A549 (cell line): Measurements from ENCODE around the gene HSPA4. TPM values are rescaled to one million over a fixed set of nuclear protein-coding genes. Genes with fewer than 3 reads are reported as not detected.

Experiments
- ATAC-seq, 2 experiments: fragments of 200-7000 bp in 1 of 2; fragments of >200 bp in 1 of 2; cut with Nextera tagmentation in 1 of 2; cut with Tn5 transposase in 1 of 2; 3 replicates each; pipeline versions ENCODE4 v1.8.0 to v1.9.1; 2018 to 2020; ENCODE audit warnings: mild to moderate bottlenecking in 1 of 2, moderate library complexity in 1 of 2
- CTCF ChIA-PET: fragments of 300-600 bp; sonication (Branson Sonifier 250); formaldehyde crosslinking; extraction: SDS; loops from one replicate; lab custom pipeline; 2021; ENCODE audit warnings: antibody characterized with exemption, inconsistent platforms; lab: Yijun Ruan, JAX
- POLR2A ChIA-PET: fragments of 350-600 bp; formaldehyde crosslinking; extraction: SDS; loops from one replicate; lab custom pipeline; 2021; ENCODE audit warnings: antibody characterized with exemption, inconsistent platforms; lab: Yijun Ruan, JAX
- DNase-seq, 2 experiments: peaks; one replicate each; pipeline versions ENCODE4 v3.0.0 to v3.0.0-alpha.2; 2011 to 2016; ENCODE audit warnings: low read depth in 1 of 2, low spot score in 1 of 2
- FAIRE-seq: peaks from 2 replicates; lab custom pipeline; 2011; peaks lifted over from hg19 to GRCh38; lab: Jason Lieb, UNC
- H3K27ac ChIP-seq, 2 experiments: fragments of >200 bp; sonication (Bioruptor Twin); formaldehyde crosslinking; 3 replicates each; pipeline ENCODE4 v1.5.1; 2016 to 2017
- H3K4me1 ChIP-seq: fragments of >200 bp; sonication (Bioruptor Twin); formaldehyde crosslinking; 3 replicates; pipeline ENCODE4 v1.6.1; 2016
- H3K4me2 ChIP-seq: fragments of >200 bp; sonication (Bioruptor Twin); formaldehyde crosslinking; 3 replicates; pipeline ENCODE4 v1.6.1; 2016
- H3K4me3 ChIP-seq: fragments of >200 bp; sonication (Bioruptor Twin); formaldehyde crosslinking; 3 replicates; pipeline ENCODE4 v1.5.1; 2016
- H3K9me3 ChIP-seq: fragments of >200 bp; sonication (Bioruptor Twin); formaldehyde crosslinking; 3 replicates; pipeline ENCODE4 v1.6.1; 2016
- BCL3 ChIP-seq: fragments of >200 bp; sonication (Bioruptor Twin); formaldehyde crosslinking; IDR thresholded peaks from 3 replicates; pipeline ENCODE4 v1.6.1; 2016
- CEBPB ChIP-seq, 2 experiments: fragments of >200 bp in 1 of 2; sonication (Bioruptor Twin) in 1 of 2; formaldehyde crosslinking in 1 of 2; IDR thresholded peaks; 2 replicates each; pipeline ENCODE4 v1.6.1; 2012 to 2016
- CHD4 ChIP-seq: fragments of 200-600 bp; sonication (generic); IDR thresholded peaks from 2 replicates; pipeline ENCODE4 v1.6.1; 2016; ENCODE audit warnings: antibody characterized with exemption, mild to moderate bottlenecking, borderline replicate concordance
- EHMT2 ChIP-seq: fragments of 200-600 bp; sonication (generic); IDR thresholded peaks from 2 replicates; pipeline ENCODE4 v1.6.1; 2016; ENCODE audit warnings: antibody characterized with exemption, low read depth, mild to moderate bottlenecking, moderate library complexity
- EP300 ChIP-seq, 2 experiments: fragments of >200 bp; sonication (Bioruptor Twin); formaldehyde crosslinking; IDR thresholded peaks; 2 replicates in 1 of 2; 3 replicates in 1 of 2; pipeline ENCODE4 v1.6.1; 2016 to 2017
- FOSL2 ChIP-seq, 2 experiments: fragments of 450-650 bp in 1 of 2; fragments of >200 bp in 1 of 2; sonication (Bioruptor Twin) in 1 of 2; formaldehyde crosslinking; IDR thresholded peaks; 2 replicates each; pipeline versions ENCODE4 v1.5.0 to v1.6.1; 2016 to 2020; ENCODE audit warnings: mild to moderate bottlenecking in 1 of 2, moderate library complexity in 1 of 2
- FOXS1 ChIP-seq: fragments of 250-450 bp; sonication (Bioruptor Pico); IDR thresholded peaks from 2 replicates; pipeline ENCODE4 v1.5.0; 2020; ENCODE audit warnings: mild to moderate bottlenecking, moderate library complexity
- HDAC2 ChIP-seq: fragments of 200-600 bp; sonication (generic); IDR thresholded peaks from 2 replicates; pipeline ENCODE4 v1.6.1; 2016
- HOXB13 ChIP-seq: fragments of 250-450 bp; sonication (Bioruptor Pico); IDR thresholded peaks from 2 replicates; pipeline ENCODE4 v1.5.0; 2020; ENCODE audit warnings: low read depth, mild to moderate bottlenecking, moderate library complexity
- HOXB5 ChIP-seq: fragments of 250-450 bp; sonication (Bioruptor Pico); IDR thresholded peaks from 2 replicates; pipeline ENCODE4 v1.5.0; 2020; ENCODE audit warnings: mild to moderate bottlenecking, moderate library complexity
- KDM1A ChIP-seq: fragments of 200-600 bp; sonication (generic); IDR thresholded peaks from 2 replicates; pipeline ENCODE4 v1.6.1; 2016; ENCODE audit warnings: low read depth, mild to moderate bottlenecking
- KDM5A ChIP-seq: fragments of 200-600 bp; sonication (generic); IDR thresholded peaks from 2 replicates; pipeline ENCODE4 v1.6.1; 2016; ENCODE audit warnings: antibody characterized with exemption, mild to moderate bottlenecking
- MAFK ChIP-seq: fragments of 450-650 bp; IDR thresholded peaks from 2 replicates; pipeline ENCODE4 v1.6.1; 2014; ENCODE audit not compliant: partially characterized antibody
- MAX ChIP-seq: IDR thresholded peaks from 2 replicates; pipeline ENCODE4 v1.6.1; 2012
- MAZ ChIP-seq: fragments of 150-350 bp; IDR thresholded peaks from 2 replicates; pipeline ENCODE4 v1.6.1; 2014; ENCODE audit warnings: antibody characterized with exemption, low read depth, low read length, borderline replicate concordance
- MYC ChIP-seq: IDR thresholded peaks from 2 replicates; pipeline ENCODE4 v1.6.1; 2012; ENCODE audit warnings: mild to moderate bottlenecking, inconsistent platforms, low read length, improper control_type of control experiment, borderline replicate concordance
- PHF8 ChIP-seq: fragments of 200-600 bp; sonication (generic); IDR thresholded peaks from 2 replicates; pipeline ENCODE4 v1.6.1; 2016; ENCODE audit warnings: low read depth, mild to moderate bottlenecking, antibody characterized with exemption, moderate library complexity, borderline replicate concordance
- RARB ChIP-seq: fragments of 250-450 bp; sonication (Bioruptor Pico); IDR thresholded peaks from 2 replicates; pipeline ENCODE4 v1.8.0; 2021; ENCODE audit warnings: mild to moderate bottlenecking, moderate library complexity
- TP53 ChIP-seq: fragments of 250-450 bp; sonication (Bioruptor Pico); IDR thresholded peaks from 2 replicates; pipeline ENCODE4 v1.5.0; 2021; ENCODE audit warnings: mild to moderate bottlenecking, moderate library complexity
- ZSCAN20 ChIP-seq: fragments of 250-450 bp; sonication (Bioruptor Pico); IDR thresholded peaks from 2 replicates; pipeline ENCODE4 v1.8.0; 2022; ENCODE audit warnings: mild to moderate bottlenecking, moderate library complexity
- WGBS: methylation state at CpG from one replicate; pipeline ENCODE4 v1.1.6; 2017; ENCODE audit errors: missing lambda C conversion rate; 5-methylcytosine and 5-hydroxymethylcytosine counted together
- polyA plus RNA-seq, 4 experiments: library from polyadenylated mRNA; depleted of rRNA in 3 of 4; stranded (reverse); fragments of >200 nt; fragmentation: RNase III in 1 of 4; extraction: RNeasy Plus Mini Kit Qiagen cat#74134 plus additional on column Dnase treatment in 1 of 4; gene quantifications; 2 replicates in 3 of 4; 3 replicates in 1 of 4; pipeline ENCODE4 v1.2.3, GENCODE V29; 2011 to 2017
- TF ChIP-seq, protein P1 (sequence below): fragments of 450-650 bp; IDR thresholded peaks from 2 replicates; pipeline ENCODE4 v1.6.1; 2014; ENCODE audit warnings: antibody characterized with exemption

Gene HSPA4
- polyA plus RNA-seq, 2 of the 4 experiments (the other 2 are of a cell fraction), result 160 to 166 TPM

DNA sequence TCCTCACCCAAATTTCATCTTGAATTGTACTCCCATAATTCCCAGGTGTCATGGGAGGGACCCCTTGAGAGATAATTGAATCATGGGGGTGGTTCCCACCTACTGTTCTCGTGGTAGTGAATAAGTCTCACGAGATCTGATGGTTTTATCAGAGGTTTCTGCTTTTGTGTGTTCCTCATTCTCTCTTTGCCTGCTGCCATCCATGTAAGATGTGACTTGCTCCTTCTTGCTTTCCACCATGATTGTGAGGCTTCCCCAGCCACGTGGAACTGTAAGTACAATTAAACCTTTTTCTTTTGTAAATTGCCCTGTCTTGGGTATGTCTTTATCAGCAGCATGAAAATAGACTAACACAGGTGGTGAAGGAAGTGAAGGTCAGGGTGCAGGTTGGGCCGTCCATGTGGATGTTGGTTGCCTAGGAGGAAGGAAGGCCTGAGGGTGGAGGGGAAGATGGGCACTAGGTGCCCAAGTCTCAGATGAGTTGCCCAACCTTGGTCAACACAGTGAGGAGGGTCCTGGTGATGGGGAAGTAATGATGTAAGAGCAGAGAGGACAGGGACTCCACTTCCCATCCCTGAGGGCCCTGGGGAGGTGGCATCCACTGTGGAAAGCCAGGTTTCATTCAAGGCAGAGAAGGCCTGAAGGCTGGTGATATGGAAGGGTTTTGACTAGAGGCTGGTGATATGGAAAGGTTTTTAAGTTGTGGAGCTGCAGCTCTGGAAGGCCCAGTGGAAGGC lies 92.6 kb downstream of the HSPA4 start:
- 33% methylated on average over 4 of the region's 4 CpGs for WGBS
- Histone ChIP-seq H3K4me2 (no peak overlapping the region), H3K4me3 (no peak overlapping the region), H3K9me3 (no peaks in the 10 kb centered on the region), H3K27ac (no peak overlapping the region), H3K4me1 (no peaks in the 10 kb centered on the region)
- TF ChIP-seq PHF8, result no peak
- ATAC-seq (no peak), DNase-seq (no peak), FAIRE-seq (no peak)
- CTCF ChIA-PET, result no interaction called here
- POLR2A ChIA-PET, result no interaction called here

DNA sequence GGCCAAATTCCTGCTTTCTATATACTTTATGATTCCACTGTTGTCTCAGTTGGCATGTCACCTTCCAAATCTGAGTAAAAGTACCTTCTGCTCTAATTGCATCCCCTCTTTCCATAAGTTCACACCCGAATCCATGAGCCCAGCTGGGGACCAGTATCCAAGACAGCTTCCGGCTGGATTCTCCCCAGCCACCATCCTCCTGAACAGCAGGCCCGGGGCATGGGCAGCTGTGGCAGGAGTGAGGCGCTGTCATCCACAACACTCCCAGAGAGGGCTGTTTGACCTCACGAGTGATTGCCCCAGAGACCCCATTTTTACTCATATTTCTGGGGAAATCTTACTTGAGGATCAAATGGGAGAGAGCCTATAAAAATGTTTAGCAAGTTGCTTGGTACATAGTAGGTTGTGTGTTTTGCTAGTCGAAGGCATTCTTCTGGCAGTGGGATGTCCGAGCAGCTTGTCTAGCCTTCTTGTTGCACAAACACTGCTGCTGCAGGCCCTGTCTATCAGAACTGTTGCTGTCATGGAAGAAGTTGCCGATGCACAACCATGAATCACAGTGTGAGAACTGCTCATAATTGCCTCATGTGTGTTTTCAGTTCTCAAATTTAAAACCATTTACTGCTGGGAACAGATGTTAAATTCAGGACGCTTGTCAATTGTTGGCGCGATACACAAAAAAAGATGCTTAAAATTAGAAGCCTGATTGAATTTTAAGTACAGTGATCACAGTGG lies 93.8 kb downstream of the HSPA4 start:
- ATAC-seq, result no peak

DNA sequence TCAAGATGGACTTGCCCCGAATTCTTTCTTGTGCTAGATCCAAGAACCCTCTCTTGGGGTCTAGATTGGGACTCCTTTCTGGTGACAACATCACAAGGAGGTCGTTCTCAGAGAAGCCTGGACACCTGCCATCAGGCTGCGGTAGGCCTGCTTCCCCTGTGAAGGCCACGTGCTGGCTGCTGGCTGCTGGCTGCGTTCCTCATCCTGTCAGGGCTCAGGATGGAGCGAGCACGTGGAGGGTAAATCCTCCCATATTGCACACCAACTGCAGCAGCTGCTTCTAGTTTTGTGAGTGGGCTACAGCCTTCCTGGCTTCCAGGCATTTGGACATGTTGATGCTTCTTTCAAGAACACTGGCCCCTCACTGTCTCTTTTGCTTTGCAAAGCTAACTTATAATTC lies 95.6 kb downstream of the HSPA4 start:
- H3K27ac ChIP-seq, result no peak overlapping the region
- WGBS, result 48% methylated on average over 5 of the region's 7 CpGs
- no peaks in the 10 kb centered on the region for H3K4me1 ChIP-seq
- no peaks in the 10 kb centered on the region for H3K9me3 ChIP-seq
- ChIA-PET CTCF (interaction anchor here (1.4 kb wide), 1 partner anchor 100 kb away, joined by 4 read pairs; no protein-coding TSS in a partner anchor), POLR2A (no interaction called here)
- H3K4me2 ChIP-seq, result no peak overlapping the region
- no peak for DNase-seq
- no peak overlapping the region for H3K4me3 ChIP-seq
- TF ChIP-seq MAZ, result no peak
- TF ChIP-seq ZSCAN20 (CRISPR knock-in tag), result no peak
- no peak for TF ChIP-seq CHD4
- TF ChIP-seq, protein P1, sequence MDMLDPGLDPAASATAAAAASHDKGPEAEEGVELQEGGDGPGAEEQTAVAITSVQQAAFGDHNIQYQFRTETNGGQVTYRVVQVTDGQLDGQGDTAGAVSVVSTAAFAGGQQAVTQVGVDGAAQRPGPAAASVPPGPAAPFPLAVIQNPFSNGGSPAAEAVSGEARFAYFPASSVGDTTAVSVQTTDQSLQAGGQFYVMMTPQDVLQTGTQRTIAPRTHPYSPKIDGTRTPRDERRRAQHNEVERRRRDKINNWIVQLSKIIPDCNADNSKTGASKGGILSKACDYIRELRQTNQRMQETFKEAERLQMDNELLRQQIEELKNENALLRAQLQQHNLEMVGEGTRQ, result no peak
- TF ChIP-seq, all 56 proteins: peak for 0
- no peak for ATAC-seq
- FAIRE-seq, result no peak

More for the DNA sequence above, 93.8 kb downstream of the HSPA4 start:
- POLR2A ChIA-PET, result no interaction called here
- H3K9me3 ChIP-seq, result no peaks in the 10 kb centered on the region
- CTCF ChIA-PET, result no interaction called here
- H3K27ac ChIP-seq, result no peak overlapping the region
- no peak for DNase-seq
- no peak overlapping the region for H3K4me3 ChIP-seq
- WGBS, result 73% methylated on average over 11 of the region's 11 CpGs
- no peak overlapping the region for H3K4me2 ChIP-seq
- no peaks in the 10 kb centered on the region for H3K4me1 ChIP-seq
- TF ChIP-seq FOSL2 (IDR thresholded peaks at IDR 0.05), result no peak
- no peak for TF ChIP-seq FOSL2 (CRISPR knock-in tag; IDR thresholded peaks at IDR 0.05)
- TF ChIP-seq TP53 (CRISPR knock-in tag), result no peak
- no peak for TF ChIP-seq HOXB13 (CRISPR knock-in tag)
- TF ChIP-seq ZSCAN20 (CRISPR knock-in tag), result no peak
- TF ChIP-seq MAX, result no peak
- TF ChIP-seq, protein P1, result no peak
- TF ChIP-seq PHF8, result no peak
- TF ChIP-seq, all 56 proteins: peak for 0
- FAIRE-seq, result no peak

DNA sequence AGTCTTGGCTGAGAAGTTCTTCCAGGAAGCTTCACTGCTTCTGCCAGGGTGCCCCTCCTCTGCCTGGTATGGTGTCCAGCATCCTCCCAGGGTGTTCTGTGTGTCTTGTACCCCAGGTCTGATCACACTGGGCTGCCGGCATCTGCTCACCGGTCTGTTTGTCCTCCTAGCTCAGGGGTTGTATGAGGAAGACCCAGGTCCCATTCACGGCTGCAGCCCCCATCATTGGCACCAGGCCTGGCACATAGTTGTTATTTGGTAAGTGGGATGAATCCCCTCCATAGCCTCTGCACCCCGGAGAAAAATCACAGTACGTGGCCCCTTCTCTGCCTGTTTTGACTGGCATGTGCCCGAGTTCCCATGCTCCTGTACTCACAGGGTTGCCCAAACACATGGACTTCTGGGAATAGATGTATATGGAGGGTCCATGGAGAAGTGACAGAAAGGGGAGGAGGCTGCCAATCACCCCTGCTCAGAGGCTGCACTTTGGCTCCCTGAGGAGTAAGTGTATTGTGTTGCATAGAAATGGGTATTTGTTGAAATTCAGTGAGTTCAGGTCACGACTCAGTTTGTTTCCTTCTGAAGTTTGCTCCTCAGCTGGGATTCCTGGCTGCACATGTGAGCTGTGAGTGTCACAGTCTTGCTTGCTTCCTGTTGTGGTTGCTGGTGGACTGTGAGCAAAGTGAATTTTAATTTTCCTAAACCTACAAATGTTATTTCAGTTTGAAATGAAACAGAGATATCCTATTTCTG lies 96.2 kb downstream of the HSPA4 start:
- DNase-seq (no peak), FAIRE-seq (no peak), ATAC-seq (no peak)
- Histone ChIP-seq H3K4me1 (no peaks in the 10 kb centered on the region), H3K4me2 (no peak overlapping the region), H3K4me3 (no peak overlapping the region), H3K27ac (no peak overlapping the region), H3K9me3 (no peaks in the 10 kb centered on the region)
- 77% methylated on average over 7 of the region's 7 CpGs for WGBS
- POLR2A ChIA-PET, result no interaction called here
- CTCF ChIA-PET, result interaction anchor here (1.0 to 1.4 kb wide), 2 partner anchors 10 to 100 kb away, joined by 3 to 4 read pairs; no protein-coding TSS in a partner anchor
- TF ChIP-seq KDM1A (no peak), EP300 (IDR thresholded peaks at IDR 0.05) (no peak), EHMT2 (no peak), ZSCAN20 (CRISPR knock-in tag) (no peak), HOXB5 (CRISPR knock-in tag) (no peak), CEBPB (IDR thresholded peaks at IDR 0.05) (no peak), FOXS1 (no peak), MYC (no peak), MAFK (no peak), KDM5A (no peak), PHF8 (no peak), HDAC2 (no peak), RARB (CRISPR knock-in tag) (no peak), BCL3 (no peak), FOSL2 (IDR thresholded peaks at IDR 0.05) (no peak), FOSL2 (CRISPR knock-in tag; IDR thresholded peaks at IDR 0.05) (no peak)
